Left renal pelvis (tissue), 4 donors: ENCODE measurements around the gene ATP10D. TPM values are rescaled to one million over a fixed set of nuclear protein-coding genes. Genes with fewer than 3 reads are reported as not detected.

Experiments used
- DNase-seq, 4 donors: peaks; one replicate each; pipeline ENCODE4 v3.0.0-alpha.2; 2013; ENCODE audit warnings: low read depth in 4 of 4, low spot score in 3 of 4
- polyA plus RNA-seq, 4 donors: library from polyadenylated mRNA; unstranded; fragments of 120-200 nt; gene quantifications; one replicate each; pipeline ENCODE4 v1.2.1, GENCODE V29; 2013; ENCODE audit not compliant: insufficient read length in 4 of 4

The ATP10D gene
- polyA plus RNA-seq, 4 donors, result 30.5 to 57.3 (median 49.7) TPM

GRCh38 chr4:47572981-47573380, 87.9 kb downstream of the ATP10D start:
- DNase-seq, result no peak

- peak in 3 of 4 donors; percentile 26 to 42 (median 38) for DNase-seq
Observed at GRCh38 chr4:47577779-47578553, 92.9 kb downstream of the ATP10D start.

- no peak for DNase-seq
Observed at GRCh38 chr4:47579235-47579634, 94.2 kb downstream of the ATP10D start.

- no peak for DNase-seq
Observed at GRCh38 chr4:47590325-47590724, 105.2 kb downstream of the ATP10D start.

GRCh38 chr4:47597696-47598095, 112.6 kb downstream of the ATP10D start:
- no peak for DNase-seq

GRCh38 chr4:47598320-47598719, 113.2 kb downstream of the ATP10D start:
- DNase-seq, result no peak

GRCh38 chr4:47598896-47599295, 113.8 kb downstream of the ATP10D start:
- DNase-seq, result no peak

GRCh38 chr4:47606482-47606881, 121.4 kb downstream of the ATP10D start:
- DNase-seq, result no peak

GRCh38 chr4:47612116-47613023, 127.3 kb downstream of the ATP10D start:
- no peak for DNase-seq

GRCh38 chr4:47615385-47615784, 130.3 kb downstream of the ATP10D start:
- DNase-seq, result no peak

- no peak for DNase-seq
Observed at GRCh38 chr4:47617607-47618006, 132.5 kb downstream of the ATP10D start.

- DNase-seq, result no peak
Observed at GRCh38 chr4:47619691-47620090, 134.6 kb downstream of the ATP10D start.

- DNase-seq, result no peak
Observed at GRCh38 chr4:47621181-47621580, 136.1 kb downstream of the ATP10D start.

GRCh38 chr4:47624031-47624441, 139.0 kb downstream of the ATP10D start:
- DNase-seq, result no peak

GRCh38 chr4:47631161-47631560, 146.1 kb downstream of the ATP10D start:
- no peak for DNase-seq

GRCh38 chr4:47639531-47639930, 154.5 kb downstream of the ATP10D start:
- DNase-seq, result no peak

GRCh38 chr4:47640911-47641310, 155.8 kb downstream of the ATP10D start:
- DNase-seq, result no peak

GRCh38 chr4:47641755-47642154, 156.7 kb downstream of the ATP10D start:
- no peak for DNase-seq

- no peak for DNase-seq
Observed at GRCh38 chr4:47642191-47642830, 157.2 kb downstream of the ATP10D start.
